Astrocyte of the cerebellum (primary cell): ENCODE data around the gene SMOC2.

Source experiments
- DNase-seq: peaks from one replicate; pipeline ENCODE4 v3.0.0-alpha.2; 2011; ENCODE audit warnings: low read depth
- H3K4me3 ChIP-seq: 2 replicates; pipeline ENCODE4 v1.5.1; 2011; ENCODE audit warnings: mild to moderate bottlenecking, low read depth, low read length, moderate library complexity
- CTCF ChIP-seq: IDR thresholded peaks from 2 replicates; pipeline ENCODE4 v1.5.1; 2012; ENCODE audit warnings: low read length, low read depth, moderate library complexity, mild to moderate bottlenecking; ENCODE audit errors: missing control alignments
- in situ Hi-C: cut with HindIII; loops from 2 replicates; pipeline ENCODE4 v1.10.0; 2017; ENCODE audit warnings: low sequenced_read_pairs

Gene SMOC2

DNA sequence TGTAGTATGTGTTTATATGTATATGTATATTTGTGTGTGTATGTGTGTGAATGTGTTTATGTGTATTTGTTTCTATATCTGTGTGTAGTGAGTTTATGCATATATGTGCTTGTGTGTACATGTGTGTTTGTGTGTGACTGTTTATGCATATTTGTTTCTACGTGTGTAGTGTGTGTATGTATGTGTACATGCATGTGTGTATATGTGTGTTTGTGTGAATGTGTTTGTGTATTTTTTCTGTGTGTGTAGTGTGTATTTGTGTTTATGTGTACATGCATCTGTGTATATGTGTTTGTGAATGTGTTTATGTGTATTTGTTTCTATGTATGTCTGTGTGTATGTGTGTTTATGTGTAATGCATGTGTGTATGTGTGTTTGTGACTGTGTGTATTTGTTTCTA, 12.1 kb upstream of the SMOC2 start:
- DNase-seq: no peak
- in situ Hi-C loops: no loop called here
- no peak for TF ChIP-seq CTCF
- no peak overlapping the region for H3K4me3 ChIP-seq

DNA sequence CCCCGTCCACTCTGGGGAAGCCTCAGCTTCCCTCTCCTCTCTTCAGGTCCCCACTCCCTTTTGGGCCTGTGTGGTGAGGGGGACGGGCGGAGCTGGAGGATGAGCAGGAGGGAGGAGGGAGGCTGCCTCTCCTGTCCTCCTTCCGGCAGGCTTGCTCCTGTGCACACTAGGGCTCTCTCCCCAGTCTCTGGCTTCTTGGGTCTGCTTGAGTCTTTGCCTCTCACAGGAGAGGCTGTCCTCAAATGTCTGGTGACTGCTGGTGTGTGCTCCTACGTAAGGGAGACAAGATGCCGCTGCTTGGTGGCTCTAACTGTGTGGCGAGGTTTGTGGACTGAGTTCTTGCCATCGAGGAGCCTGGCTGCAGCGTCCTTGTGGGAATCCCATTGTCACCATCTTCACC, 8.8 kb upstream of the SMOC2 start:
- no peak for TF ChIP-seq CTCF
- no peak overlapping the region for H3K4me3 ChIP-seq
- in situ Hi-C loops: no loop called here
- DNase-seq: no peak

DNA sequence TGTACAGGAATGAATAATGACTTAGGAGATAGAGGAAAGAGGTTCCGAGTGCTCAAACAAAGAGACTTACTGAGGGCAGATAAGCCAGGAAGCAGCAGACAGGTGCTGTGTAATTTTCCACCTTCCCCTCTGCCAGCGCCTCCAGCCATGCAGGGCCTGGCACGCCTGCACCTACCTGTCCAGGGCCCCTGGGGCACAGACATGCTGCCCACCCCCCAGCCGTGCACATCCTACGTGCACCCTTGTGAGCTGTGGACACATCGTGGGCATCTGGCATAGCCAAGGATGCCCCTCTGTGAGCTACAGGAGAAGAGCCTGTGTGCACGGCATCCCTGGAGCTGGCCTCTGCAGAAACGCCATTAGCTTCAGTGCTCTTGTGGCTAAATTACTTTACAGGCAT, 7.1 kb upstream of the SMOC2 start:
- H3K4me3 ChIP-seq: no peak overlapping the region
- in situ Hi-C loops: no loop called here
- TF ChIP-seq CTCF: no peak
- no peak for DNase-seq

GRCh38 chr6:168434505-168434904, 6.5 kb upstream of the SMOC2 start:
- TF ChIP-seq CTCF: no peak
- no peak for DNase-seq
- in situ Hi-C loops: no loop called here
- H3K4me3 ChIP-seq: no peak overlapping the region

- in situ Hi-C loops: no loop called here
- no peak overlapping the region for H3K4me3 ChIP-seq
- no peak for DNase-seq
- TF ChIP-seq CTCF: no peak
Observed at GRCh38 chr6:168437751-168438150, 3.2 kb upstream of the SMOC2 start.

- DNase-seq: no peak
- in situ Hi-C loops: no loop called here
- no peak overlapping the region for H3K4me3 ChIP-seq
- TF ChIP-seq CTCF: no peak
Observed at GRCh38 chr6:168438783-168439520, 2.0 kb upstream of the SMOC2 start.
